Nephron progenitor cell (in vitro differentiated cells): ENCODE measurements around the gene TMEM86A.

Experiments used
- DNase-seq: peaks from one replicate; pipeline ENCODE4 v3.0.0; 2021
- H3K27ac Mint-ChIP-seq: 2 replicates; pipeline ENCODE4 v1.8.0; 2021; ENCODE audit warnings: mild to moderate bottlenecking, moderate library complexity, mixed read lengths
- H3K27me3 Mint-ChIP-seq: 2 replicates; pipeline ENCODE4 v1.8.0; 2021; ENCODE audit warnings: mild to moderate bottlenecking, low read depth, mixed read lengths; ENCODE audit not compliant: poor library complexity
- H3K36me3 Mint-ChIP-seq: 2 replicates; pipeline ENCODE4 v1.8.0; 2021; ENCODE audit warnings: low read depth, mixed read lengths
- H3K4me1 Mint-ChIP-seq: 2 replicates; pipeline ENCODE4 v1.8.0; 2021; ENCODE audit warnings: mixed read lengths
- H3K4me3 Mint-ChIP-seq: 2 replicates; pipeline ENCODE4 v1.8.0; 2021; ENCODE audit warnings: mild to moderate bottlenecking, moderate library complexity, mixed read lengths
- H3K9me3 Mint-ChIP-seq: 2 replicates; pipeline ENCODE4 v1.8.0; 2021; ENCODE audit warnings: mild to moderate bottlenecking, moderate library complexity, mixed read lengths
- CTCF ChIP-seq: fragments of 200-600 bp; sonication (generic); IDR thresholded peaks from 2 replicates; pipeline ENCODE4 v1.5.0; 2021; ENCODE audit warnings: antibody characterized with exemption

Gene TMEM86A

GRCh38 chr11:18704045-18704645, 5.6 kb downstream of the TMEM86A start:
- Mint-ChIP-seq H3K36me3 (no peaks in the 10 kb centered on the region), H3K4me3 (no peak overlapping the region), H3K27ac (no peak overlapping the region), H3K27me3 (peaks cover 59% of the 10 kb centered on the region), H3K9me3 (no peaks in the 10 kb centered on the region), H3K4me1 (peaks cover 40% of the 10 kb centered on the region)
- no peak for TF ChIP-seq CTCF
- no peak for DNase-seq

- no peaks in the 10 kb centered on the region for H3K9me3 Mint-ChIP-seq
- no peak overlapping the region for H3K27ac Mint-ChIP-seq
- peaks cover 61% of the 10 kb centered on the region for H3K27me3 Mint-ChIP-seq
- no peak overlapping the region for H3K4me3 Mint-ChIP-seq
- H3K4me1 Mint-ChIP-seq, result peaks cover 35% of the 10 kb centered on the region
- TF ChIP-seq CTCF, result no peak
- no peaks in the 10 kb centered on the region for H3K36me3 Mint-ChIP-seq
- DNase-seq, result no peak
Measured at GRCh38 chr11:18704698-18705097, 6.1 kb downstream of the TMEM86A start.

GRCh38 chr11:18705651-18706281, 7.2 kb downstream of the TMEM86A start:
- H3K27ac Mint-ChIP-seq, result no peak overlapping the region
- H3K4me1 Mint-ChIP-seq, result peaks cover 27% of the 10 kb centered on the region
- no peaks in the 10 kb centered on the region for H3K9me3 Mint-ChIP-seq
- H3K4me3 Mint-ChIP-seq, result no peak overlapping the region
- peaks cover 61% of the 10 kb centered on the region for H3K27me3 Mint-ChIP-seq
- DNase-seq, result no peak
- no peak for TF ChIP-seq CTCF
- H3K36me3 Mint-ChIP-seq, result no peaks in the 10 kb centered on the region

- Mint-ChIP-seq H3K27me3 (peaks cover 59% of the 10 kb centered on the region), H3K9me3 (no peaks in the 10 kb centered on the region), H3K4me3 (peak overlapping the region; percentile 71), H3K27ac (no peak overlapping the region), H3K36me3 (no peaks in the 10 kb centered on the region), H3K4me1 (peaks cover 23% of the 10 kb centered on the region)
- no peak for TF ChIP-seq CTCF
- DNase-seq, result no peak
Measured at GRCh38 chr11:18706330-18707243, 8.0 kb downstream of the TMEM86A start.

GRCh38 chr11:18707811-18708340, 9.3 kb downstream of the TMEM86A start:
- peaks cover 23% of the 10 kb centered on the region for H3K4me1 Mint-ChIP-seq
- no peak overlapping the region for H3K27ac Mint-ChIP-seq
- H3K36me3 Mint-ChIP-seq, result no peaks in the 10 kb centered on the region
- no peak overlapping the region for H3K4me3 Mint-ChIP-seq
- no peaks in the 10 kb centered on the region for H3K9me3 Mint-ChIP-seq
- DNase-seq, result no peak
- H3K27me3 Mint-ChIP-seq, result peaks cover 62% of the 10 kb centered on the region
- TF ChIP-seq CTCF, result no peak
